HG02970 (cell line): ENCODE measurements around the gene OMP.

Source experiments
- ATAC-seq: cut with Tn5 transposase; IDR thresholded peaks from one replicate; pipeline ENCODE4 v1.9.1; 2021; ENCODE audit warnings: mild to moderate bottlenecking, moderate library complexity, moderate number of reproducible peaks; ENCODE audit not compliant: unreplicated experiment, low FRiP score

Gene OMP

DNA sequence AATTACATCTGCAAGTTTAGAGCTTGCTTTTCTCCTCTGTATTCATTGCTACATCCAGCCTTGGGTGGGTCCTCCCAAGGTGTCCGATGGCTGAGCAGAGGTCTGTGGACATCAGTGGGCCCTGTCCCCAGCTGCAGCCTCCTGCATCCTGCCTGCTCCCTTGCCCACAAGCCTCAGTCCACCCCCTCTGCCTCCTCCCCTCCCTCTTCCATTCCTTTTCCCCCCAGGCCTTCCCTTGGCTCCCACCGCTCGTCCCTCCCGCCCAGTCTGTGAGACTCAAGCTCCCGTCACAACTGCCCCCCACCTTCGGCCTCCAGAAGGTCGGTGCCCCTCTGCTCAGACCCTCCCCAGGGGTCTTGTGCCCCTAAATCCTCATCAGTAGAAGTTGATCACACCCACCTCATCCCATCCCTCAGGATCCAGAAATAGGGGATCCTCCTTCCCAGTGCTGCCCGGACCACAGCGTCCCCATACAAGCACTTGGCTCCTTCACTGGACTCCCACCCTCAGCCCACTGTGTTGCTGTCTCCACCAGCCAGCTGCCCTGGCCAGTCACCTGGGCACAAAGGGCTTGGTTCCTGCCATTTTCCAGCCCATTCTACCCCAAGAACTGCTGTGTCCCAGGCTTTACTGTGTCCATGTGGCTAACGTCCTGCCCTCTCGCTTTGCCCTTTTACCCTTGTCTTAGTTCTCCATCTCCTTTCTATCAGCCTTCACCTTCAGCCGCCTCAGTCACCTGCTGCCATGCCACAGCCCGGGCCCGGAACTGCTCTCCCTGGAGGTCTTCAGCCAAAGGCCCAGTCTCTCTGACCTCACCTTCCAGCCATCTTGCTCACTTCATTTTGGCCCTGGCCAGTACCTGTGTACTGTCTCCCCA is 2.2 kb upstream of the OMP start:
- no peak for ATAC-seq

DNA sequence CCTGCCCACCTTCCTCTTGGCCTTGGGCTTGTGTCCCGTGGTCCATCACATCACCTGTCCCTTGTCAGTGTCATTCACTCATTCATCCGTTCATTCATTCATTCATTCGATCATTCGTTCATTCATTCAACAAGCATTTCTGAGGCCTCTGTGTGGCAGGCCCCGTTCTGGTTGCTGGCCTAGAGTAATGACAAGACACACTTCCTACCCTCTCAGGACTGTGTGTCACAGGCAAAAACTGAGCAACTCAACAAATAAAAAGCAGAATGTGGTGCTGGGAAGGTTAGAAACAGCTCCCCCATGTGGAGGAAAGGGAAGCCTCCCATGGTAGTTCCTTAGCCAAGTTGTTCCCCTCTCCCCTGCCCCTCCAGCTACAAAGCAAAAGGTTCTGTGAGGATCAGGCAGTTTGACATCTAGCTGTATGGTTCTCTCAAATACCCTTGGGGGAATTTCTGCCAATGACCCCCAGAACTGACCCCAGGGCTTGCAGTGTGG is 1.6 kb upstream of the OMP start:
- no peak for ATAC-seq

DNA sequence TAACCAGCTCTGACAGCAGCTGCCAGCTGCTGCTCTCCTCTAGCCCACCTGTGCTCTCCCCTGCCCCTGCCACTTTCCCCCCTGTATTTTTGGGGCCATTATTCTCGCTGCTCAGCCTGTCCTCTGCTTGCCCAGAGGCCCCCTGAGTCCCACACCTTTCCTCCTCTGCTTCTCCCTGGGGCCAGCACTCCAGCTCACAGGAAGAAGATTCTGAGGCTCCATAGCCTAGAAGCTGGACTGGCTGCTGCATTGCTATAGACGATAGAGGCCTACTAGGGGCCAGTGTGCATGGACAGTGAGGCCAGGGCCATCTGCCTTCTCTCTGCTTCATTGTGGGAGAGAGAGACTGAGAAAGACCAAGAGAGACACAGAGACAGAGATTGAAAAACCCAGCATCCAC is 679 bp downstream of the OMP start:
- ATAC-seq, result no peak

DNA sequence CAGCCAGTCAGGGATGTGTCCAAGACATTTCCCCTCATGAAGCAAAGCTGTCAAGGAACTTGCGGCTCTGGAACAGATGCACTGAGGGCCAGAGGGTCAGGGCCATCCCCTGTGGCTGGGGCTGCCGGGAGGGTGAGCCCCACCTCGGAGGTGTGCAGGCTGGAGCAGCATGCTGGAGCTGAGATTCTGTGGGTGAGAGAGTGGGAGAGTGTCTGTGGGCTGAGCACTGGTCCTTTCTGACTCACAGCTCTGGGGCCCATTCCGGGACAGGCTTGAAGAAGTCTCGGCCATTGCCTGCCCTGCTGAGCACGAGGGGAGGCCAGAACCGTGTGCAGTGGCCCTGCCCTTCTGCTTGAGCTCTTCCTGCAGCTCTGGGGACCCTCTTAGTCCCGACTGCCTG is 2.1 kb downstream of the OMP start:
- ATAC-seq, result no peak

DNA sequence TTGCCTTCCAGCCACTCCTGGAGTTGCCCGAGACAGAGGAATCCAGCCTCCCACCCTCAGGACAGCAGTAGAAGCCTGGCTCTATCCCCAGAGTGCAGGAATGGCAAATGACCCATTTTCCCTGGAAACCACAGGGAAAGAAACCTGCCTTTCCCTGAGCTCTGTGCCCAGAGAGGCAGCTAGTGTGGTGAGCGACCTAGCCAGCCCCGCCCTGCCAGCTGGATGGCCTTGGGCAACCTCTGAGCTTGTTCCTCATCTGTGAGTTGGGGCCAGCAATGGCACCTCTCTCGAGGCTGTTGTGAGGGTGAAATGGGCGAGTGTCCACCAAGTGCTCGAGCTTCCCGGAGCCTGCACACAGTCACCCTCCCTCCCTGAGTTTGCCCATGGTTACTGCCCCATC is 3.7 kb downstream of the OMP start:
- ATAC-seq, result no peak

DNA sequence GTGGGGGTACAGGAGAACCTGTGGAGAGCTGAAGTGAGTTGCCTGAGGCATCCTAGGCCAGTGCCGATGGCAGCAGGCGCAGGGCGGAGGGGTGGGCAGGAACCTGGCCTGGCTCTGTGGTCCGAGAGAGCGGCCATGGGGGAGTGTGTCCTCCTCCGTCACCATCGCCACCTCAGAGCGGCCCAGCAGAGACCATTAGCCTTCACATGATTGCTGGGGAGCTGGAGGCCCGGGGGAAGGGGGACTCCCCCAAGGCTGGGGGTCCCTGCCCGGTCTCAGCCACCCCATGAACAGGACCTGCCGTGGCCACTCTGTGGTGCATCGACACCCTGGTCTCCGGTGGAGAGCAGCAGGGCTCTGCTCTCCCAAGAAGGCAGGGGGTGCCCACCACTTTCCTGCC is 4.1 kb downstream of the OMP start:
- ATAC-seq, result no peak

DNA sequence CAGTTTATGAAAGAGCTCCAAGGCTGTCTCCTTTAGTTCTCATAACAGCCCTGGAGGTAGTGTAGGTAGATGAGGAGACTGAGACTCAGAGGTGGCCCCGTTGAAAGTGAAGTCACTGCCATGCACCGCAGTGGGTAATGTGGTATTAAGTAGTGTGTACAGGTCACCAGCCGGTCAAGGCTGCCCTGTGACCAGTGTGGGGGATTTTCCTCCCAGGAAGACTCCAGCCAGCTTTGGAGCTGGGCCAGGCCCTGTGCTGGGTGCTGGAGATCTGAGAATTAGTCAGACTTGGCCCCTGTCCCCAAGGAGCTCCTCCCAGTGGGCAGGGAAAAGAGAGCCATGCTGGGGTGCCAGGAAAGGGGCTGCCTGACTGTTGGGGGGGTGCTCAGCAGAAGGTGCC is 5.3 kb downstream of the OMP start:
- no peak for ATAC-seq

DNA sequence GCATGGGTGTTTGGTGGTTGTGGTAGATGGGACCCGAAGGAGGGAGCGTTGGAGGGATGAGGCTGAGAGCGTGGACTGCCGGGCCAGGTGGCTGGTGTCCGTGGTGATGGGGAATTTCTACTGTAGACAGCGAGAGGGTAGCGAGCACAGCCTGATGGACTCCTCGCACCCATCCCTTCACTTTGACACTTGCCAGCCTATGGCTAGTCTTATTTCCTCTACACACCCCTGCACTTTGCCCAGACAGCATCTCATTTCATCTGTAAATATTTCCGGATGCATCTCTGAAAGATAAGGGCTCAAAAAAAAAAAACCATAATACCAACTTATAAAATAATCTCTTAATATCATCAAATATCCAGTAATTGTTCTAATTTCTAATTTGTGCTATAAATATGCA is 5.8 kb downstream of the OMP start:
- ATAC-seq, result no peak

DNA sequence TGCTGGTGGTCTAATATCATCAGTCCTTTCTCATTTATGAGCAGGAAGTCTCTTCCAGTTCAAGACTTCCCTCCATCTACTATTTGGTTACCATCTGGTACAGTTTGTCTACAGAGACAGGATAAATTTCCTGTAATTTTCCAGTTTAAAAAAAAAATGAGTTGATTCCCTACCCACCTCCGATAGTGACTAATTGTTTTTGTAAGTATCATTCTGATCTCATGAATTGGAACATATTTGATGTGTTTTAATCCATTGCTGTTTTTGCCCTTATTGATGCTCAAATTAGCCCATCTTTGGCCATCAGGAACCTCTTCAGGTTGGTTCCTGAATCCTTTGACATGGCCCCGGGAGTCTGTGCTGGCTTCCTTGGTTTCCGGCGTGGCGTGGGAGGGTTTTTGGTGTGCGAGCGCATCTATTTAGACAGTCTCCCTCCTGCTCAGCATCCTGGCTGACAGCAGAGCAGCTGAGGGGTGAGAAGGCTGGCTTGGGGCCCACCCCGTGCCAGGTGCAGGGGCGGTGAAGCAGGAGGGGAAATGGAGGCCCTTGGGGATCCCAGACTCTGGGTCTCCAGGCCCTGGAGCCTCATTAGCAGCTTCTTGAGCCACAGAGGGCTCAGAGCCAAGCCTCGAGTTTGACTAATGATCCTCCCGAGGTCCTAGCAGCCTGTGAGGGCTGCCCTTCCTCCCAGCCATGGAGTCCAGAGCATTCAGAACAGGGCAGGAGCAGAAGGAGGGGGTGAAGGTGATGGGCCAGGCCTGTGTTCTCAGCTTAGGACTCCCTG is 6.8 kb downstream of the OMP start:
- no peak for ATAC-seq

DNA sequence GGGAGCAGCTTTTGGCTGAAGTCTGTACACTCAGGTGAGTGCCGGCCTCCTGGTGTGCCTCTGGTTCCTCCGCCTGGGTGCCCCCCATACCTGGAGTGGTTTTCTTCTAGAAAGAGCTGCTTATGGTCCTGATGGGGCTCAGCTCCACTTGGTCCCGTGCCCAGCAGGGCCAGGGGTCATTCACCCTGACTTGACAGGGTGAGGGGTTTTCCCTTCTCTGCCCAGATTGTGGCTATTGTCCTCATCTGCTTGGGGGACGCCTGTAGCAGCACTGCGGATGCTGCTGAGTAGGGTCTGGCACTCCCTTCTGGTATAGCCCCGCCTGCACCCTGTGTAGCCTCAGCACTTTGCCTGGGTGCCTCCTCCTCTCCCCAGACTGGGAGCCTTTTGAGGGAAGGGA is 8.2 kb downstream of the OMP start:
- no peak for ATAC-seq

DNA sequence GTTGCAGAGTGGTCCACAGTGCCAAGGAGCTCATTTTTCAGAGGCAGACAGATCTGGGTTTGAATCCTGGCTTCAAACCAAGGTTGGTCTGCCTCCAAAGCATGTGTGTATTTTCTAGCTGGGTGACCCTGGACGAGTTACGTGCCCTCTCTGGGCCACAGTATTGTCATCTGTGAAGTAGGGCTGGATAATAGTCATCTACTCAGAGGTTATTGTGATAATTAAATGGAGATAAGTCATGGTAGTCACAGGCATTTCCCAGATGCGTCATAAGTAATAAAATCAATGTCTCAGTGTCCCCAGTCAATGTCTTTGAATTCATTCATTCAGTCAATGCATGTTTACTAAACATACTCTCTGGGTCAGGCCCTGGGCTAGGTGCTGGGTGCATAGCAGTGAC is 8.6 kb downstream of the OMP start:
- ATAC-seq, result no peak

DNA sequence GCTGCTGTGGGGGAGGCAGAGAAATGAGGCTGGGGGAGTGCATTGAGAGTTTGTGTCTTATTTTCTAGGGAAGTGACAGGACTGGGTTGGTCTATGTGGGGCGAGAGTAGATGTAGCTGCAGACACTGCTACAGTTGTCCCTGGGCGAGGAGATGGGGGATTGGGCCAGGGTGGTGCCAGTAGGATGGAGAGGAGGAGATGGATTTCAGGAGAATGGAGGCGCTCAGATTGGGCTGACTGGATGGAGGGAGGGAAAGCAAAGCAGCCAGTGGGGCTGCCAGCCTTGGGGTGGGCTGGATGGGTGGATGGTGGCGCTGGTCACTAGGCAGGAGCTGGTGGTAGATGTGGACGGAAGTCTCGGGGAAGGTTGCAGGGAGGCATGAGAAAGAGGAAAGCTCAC is 9.3 kb downstream of the OMP start:
- no peak for ATAC-seq

DNA sequence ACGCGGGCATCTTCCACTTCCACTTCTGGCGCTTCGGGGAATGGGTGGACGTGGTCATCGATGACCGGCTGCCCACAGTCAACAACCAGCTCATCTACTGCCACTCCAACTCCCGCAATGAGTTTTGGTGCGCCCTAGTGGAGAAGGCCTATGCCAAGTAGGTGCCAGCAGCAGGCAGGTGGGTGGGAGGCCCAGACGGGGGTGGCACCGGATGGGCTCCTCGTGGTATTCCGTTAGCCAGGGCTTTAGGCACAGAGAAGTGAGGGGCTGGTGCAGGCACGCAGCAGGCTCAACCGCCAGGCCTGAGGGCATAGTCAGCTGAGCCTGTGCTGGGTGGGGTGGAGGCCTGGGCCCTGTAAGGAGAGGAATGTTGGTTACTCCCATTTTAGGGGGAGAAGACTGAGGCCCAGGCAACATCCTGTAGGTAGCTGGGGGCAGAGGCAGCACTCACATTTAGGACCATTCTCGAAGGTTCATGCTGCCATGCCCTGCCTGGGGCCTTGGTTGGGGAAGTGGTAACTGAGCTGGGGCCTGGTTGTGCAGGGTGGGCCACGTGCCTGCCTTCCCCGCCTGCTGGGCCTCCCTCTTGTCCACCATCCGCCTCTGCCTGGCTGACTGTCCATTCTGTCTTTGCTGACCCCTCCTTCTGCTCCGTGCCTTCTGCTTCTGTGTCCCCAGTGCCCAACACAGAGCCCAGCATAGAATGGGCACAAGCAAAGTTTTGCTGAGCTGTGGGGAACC is 10.2 kb downstream of the OMP start:
- ATAC-seq, result no peak

DNA sequence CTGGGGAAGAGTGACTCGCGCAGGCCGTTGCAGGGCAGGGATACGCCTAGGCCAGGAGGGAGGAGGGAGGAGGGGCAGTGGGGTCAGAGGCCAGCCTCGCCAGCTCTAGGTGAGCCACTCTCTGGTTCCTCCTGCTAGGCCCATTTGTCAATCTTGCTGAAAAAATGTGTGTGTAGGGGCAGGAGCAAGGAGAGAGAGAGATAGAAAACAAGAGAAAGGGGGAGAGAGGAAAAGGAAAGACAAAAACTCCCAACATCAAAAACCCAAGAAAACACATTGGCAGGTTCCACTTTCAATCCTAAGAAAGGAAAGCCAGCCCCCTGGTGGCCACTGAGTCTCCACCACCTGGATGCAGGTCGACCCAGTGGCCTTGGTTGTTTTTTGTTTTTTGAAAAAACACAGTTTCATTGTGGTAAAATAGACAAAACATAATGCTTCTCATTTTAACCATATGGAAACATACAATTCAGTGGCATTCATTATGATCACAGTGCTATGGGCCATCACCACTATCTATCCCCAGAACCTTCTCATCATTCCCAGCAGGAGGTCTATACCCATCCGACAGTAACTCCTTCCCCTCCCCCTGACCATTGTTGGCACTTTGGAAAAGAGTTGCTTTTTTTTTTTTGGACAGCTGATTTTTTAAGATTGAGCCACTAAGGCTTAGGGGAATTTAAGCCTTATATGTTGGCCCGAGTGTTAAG is 10.9 kb downstream of the OMP start:
- no peak for ATAC-seq

DNA sequence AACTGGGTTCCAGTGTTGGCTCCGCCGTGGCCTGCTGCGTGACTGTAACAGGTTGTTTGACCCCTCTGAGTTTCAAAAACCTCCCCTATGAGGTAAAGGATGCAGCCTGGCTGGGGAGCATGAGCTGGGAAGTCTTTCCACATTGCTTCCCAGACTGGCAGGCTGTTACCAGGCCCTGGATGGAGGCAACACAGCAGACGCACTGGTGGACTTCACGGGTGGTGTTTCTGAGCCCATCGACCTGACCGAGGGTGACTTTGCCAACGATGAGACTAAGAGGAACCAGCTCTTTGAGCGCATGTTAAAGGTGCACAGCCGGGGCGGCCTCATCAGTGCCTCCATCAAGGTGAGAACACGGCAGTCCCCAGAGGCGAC is 11.4 kb downstream of the OMP start:
- ATAC-seq, result no peak

DNA sequence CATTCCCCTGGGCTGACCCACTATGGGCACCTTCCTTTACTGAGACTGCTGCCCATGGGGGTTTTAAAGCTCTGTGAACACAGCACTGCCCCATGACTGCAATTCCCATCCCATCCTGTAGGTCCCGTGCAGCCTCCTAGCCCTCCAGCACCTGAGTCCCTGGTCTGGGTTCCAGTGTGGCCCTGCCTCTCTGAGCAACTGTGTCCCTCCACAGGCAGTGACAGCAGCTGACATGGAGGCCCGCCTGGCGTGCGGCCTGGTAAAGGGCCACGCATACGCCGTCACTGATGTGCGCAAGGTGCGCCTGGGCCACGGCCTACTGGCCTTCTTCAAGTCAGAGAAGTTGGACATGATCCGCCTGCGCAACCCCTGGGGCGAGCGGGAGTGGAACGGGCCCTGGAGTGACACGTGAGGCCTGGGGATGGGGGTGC is 12.6 kb downstream of the OMP start:
- no peak for ATAC-seq

DNA sequence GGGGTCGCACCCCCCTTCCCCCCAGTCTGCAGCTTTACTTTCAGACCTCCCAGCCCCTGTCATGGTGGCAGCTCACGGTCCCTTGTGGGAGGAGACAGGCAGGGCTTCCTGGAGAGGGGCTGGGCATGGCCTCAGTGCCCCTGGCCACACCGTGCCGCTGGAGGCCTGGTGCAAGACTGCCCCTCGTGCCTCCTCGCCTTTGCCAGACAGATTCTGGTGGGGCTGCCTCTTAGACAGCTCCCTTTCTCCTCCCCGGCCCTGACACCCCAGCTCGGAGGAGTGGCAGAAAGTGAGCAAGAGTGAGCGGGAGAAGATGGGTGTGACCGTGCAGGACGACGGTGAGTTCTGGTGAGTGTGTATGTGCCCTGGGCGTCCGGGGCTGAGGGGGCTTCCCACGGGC is 13.3 kb downstream of the OMP start:
- ATAC-seq, result no peak

DNA sequence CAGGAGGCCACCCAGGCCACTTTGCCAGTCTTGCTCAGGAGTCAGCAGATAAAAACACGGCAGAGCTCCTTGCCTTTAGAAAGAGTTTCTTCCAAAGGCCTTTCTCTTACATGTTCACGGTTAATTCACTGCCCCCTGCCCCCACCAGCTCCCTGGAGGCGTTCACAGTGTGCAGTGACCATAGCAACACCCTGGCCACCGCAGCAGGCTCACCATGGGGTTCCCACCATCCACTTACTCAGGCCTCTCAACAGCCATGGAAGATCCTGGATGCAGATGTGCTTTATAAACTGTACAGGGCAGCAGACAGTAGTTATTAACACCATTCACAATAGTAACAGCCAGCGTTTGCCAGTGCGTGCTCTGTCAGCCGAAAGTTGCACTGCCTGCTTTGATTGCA is 14.9 kb downstream of the OMP start:
- ATAC-seq, result no peak

DNA sequence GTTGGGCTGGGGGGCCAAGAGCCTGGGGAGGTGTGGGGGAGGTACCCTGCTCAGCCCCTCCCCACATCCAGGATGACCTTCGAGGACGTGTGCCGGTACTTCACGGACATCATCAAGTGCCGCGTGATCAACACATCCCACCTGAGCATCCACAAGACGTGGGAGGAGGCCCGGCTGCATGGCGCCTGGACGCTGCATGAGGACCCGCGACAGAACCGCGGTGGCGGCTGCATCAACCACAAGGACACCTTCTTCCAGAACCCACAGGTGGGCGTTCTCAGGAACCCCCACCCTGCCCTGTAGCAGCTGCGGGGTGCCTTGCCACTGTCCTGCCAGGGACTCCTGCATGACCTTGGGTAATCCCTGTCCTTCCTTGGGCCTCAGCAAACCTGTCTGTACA is 15.4 kb downstream of the OMP start:
- no peak for ATAC-seq

DNA sequence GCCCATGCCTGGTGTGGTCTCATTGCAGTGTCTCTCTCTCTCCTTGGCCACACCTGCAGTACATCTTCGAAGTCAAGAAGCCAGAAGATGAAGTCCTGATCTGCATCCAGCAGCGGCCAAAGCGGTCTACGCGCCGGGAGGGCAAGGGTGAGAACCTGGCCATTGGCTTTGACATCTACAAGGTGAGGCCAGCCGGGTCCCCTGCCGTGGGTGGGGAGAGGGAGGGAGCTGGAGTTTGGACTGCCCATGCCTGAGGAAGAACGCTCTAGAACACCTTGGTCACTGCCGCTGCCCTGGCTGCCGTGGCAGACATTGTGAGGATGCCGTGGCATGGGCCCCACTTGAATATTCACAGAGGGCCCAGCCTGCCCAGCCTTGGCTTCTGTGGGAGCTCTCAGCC is 16.3 kb downstream of the OMP start:
- ATAC-seq, result no peak
